H1 (cell line): ENCODE results near the gene PRKN.

ENCODE experiments used
- GTF2F1 ChIP-seq: IDR thresholded peaks from 2 replicates; pipeline ENCODE4 v1.6.1; 2012; ENCODE audit warnings: low read depth, low read length, improper control_type of control experiment, borderline replicate concordance
- NRF1 ChIP-seq: IDR thresholded peaks from 2 replicates; pipeline ENCODE4 v1.6.1; 2011; ENCODE audit warnings: mild to moderate bottlenecking, low read depth, low read length, improper control_type of control experiment
- RBBP5 ChIP-seq: IDR thresholded peaks from 2 replicates; pipeline ENCODE4 v1.7.1; 2012; ENCODE audit warnings: low read depth, mild to moderate bottlenecking, inconsistent platforms, low read length, moderate library complexity, borderline replicate concordance
- SIN3A ChIP-seq, 2 experiments: IDR thresholded peaks in 1 of 2; conservative IDR thresholded peaks in 1 of 2; 2 replicates each; pipeline ENCODE4 v1.6.1; 2011 to 2012; ENCODE audit warnings: low read length in 2 of 2, improper control_type of control experiment in 1 of 2, low read depth in 1 of 2, mild to moderate bottlenecking in 1 of 2
- TCF12 ChIP-seq: IDR thresholded peaks from 2 replicates; pipeline ENCODE4 v1.6.1; 2011; ENCODE audit warnings: low read depth, mild to moderate bottlenecking, low read length
- TF ChIP-seq, protein P1 (sequence below), 3 experiments: IDR thresholded peaks; 1 replicate in 2 of 3; 2 replicates in 1 of 3; pipeline versions ENCODE4 v1.5.1 to v1.6.1; 2011; ENCODE audit warnings: low read length in 3 of 3, mild to moderate bottlenecking in 3 of 3, inconsistent platforms in 2 of 3, low read depth in 1 of 3, moderate library complexity in 1 of 3; ENCODE audit not compliant: insufficient read depth in 1 of 3; ENCODE audit errors: control extremely low read depth in 1 of 3
- TF ChIP-seq, protein P2 (sequence below): IDR thresholded peaks from 2 replicates; pipeline ENCODE4 v1.6.1; 2012; ENCODE audit warnings: inconsistent platforms

- TF ChIP-seq GTF2F1 = no peak
- TF ChIP-seq, protein P1, sequence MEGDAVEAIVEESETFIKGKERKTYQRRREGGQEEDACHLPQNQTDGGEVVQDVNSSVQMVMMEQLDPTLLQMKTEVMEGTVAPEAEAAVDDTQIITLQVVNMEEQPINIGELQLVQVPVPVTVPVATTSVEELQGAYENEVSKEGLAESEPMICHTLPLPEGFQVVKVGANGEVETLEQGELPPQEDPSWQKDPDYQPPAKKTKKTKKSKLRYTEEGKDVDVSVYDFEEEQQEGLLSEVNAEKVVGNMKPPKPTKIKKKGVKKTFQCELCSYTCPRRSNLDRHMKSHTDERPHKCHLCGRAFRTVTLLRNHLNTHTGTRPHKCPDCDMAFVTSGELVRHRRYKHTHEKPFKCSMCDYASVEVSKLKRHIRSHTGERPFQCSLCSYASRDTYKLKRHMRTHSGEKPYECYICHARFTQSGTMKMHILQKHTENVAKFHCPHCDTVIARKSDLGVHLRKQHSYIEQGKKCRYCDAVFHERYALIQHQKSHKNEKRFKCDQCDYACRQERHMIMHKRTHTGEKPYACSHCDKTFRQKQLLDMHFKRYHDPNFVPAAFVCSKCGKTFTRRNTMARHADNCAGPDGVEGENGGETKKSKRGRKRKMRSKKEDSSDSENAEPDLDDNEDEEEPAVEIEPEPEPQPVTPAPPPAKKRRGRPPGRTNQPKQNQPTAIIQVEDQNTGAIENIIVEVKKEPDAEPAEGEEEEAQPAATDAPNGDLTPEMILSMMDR (IDR thresholded peaks at IDR 0.05; ENCODE audit: control extremely low read depth in 1 of 3, insufficient read depth in 1 of 3, low read depth in 1 of 3, low read length in 3 of 3) = no peak
- no peak for TF ChIP-seq TCF12
- TF ChIP-seq NRF1 = no peak
- no peak for TF ChIP-seq SIN3A (conservative IDR thresholded peaks at IDR 0.05 in 1 of 2, IDR thresholded peaks at IDR 0.05 in 1 of 2; ENCODE audit: low read depth in 1 of 2, low read length in 2 of 2)
- TF ChIP-seq RBBP5 = no peak
- TF ChIP-seq, protein P2, sequence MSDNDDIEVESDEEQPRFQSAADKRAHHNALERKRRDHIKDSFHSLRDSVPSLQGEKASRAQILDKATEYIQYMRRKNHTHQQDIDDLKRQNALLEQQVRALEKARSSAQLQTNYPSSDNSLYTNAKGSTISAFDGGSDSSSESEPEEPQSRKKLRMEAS = no peak
Measured at GRCh38 chr6:162713974-162714780, 13.4 kb downstream of the PRKN start.
